ENCODE data around the gene SULT2B1.
"Not testable (repeated sequence)": the region's sequence is repeated elsewhere in the genome, so short reads cannot be mapped to it uniquely, and the experiment has no call there.

DNA sequence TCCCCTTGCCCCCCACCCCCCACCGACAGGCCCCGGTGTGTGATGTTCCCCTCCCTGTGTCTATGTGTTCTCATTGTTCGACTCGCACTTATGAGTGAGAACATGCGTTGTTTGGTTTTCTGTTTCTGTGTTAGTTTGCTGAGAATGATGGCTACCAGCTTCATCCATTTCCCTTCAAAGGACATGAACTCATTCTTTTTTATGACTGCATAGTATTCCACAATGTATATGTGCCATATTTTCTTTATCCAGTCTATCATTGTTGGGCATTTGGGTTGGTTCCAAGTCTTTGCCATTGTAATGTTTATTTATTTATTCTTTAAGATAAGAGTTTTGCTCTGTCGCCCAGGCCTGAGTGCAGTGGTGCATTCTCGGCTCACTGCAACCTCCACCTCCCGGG, 13.9 kb upstream of the SULT2B1 start:
- TF ChIP-seq, protein P1, sequence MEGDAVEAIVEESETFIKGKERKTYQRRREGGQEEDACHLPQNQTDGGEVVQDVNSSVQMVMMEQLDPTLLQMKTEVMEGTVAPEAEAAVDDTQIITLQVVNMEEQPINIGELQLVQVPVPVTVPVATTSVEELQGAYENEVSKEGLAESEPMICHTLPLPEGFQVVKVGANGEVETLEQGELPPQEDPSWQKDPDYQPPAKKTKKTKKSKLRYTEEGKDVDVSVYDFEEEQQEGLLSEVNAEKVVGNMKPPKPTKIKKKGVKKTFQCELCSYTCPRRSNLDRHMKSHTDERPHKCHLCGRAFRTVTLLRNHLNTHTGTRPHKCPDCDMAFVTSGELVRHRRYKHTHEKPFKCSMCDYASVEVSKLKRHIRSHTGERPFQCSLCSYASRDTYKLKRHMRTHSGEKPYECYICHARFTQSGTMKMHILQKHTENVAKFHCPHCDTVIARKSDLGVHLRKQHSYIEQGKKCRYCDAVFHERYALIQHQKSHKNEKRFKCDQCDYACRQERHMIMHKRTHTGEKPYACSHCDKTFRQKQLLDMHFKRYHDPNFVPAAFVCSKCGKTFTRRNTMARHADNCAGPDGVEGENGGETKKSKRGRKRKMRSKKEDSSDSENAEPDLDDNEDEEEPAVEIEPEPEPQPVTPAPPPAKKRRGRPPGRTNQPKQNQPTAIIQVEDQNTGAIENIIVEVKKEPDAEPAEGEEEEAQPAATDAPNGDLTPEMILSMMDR (conservative IDR thresholded peaks at IDR 0.05; ENCODE audit: low read depth, low read length), result not testable (repeated sequence)
- not testable (repeated sequence) for TF ChIP-seq POLR2A (IDR thresholded peaks at IDR 0.05; ENCODE audit: low read depth, low read length); CEBPB (IDR thresholded peaks at IDR 0.05; ENCODE audit: low read depth, low read length); MXI1 (IDR thresholded peaks at IDR 0.05; ENCODE audit: borderline replicate concordance, low read depth, low read length)
